Activated CD4-positive, alpha-beta T cell treated with anti-CD3 and anti-CD28 coated beads, Interleukin-2, amount 50 U/mL, for 24 hours (primary cell): Measurements from ENCODE around the gene ZBTB32.

Experiments used
- DNase-seq, 2 donors: peaks; one replicate each; pipeline ENCODE4 v3.0.0-alpha.2; 2020; ENCODE audit warnings: low read depth in 1 of 2, low spot score in 1 of 2

ZBTB32 gene

GRCh38 chr19:35750167-35750566, 45.8 kb downstream of the ZBTB32 start:
- no peak for DNase-seq

- no peak for DNase-seq
These were observed 47.7 kb downstream of the ZBTB32 start for GRCh38 chr19:35751839-35752745.

- no peak for DNase-seq
These were observed 48.5 kb downstream of the ZBTB32 start for GRCh38 chr19:35752746-35753350.

GRCh38 chr19:35753634-35754369, 49.4 kb downstream of the ZBTB32 start:
- no peak for DNase-seq

- no peak for DNase-seq
These were observed 50.2 kb downstream of the ZBTB32 start for GRCh38 chr19:35754370-35755130.

GRCh38 chr19:35755131-35755549, 50.8 kb downstream of the ZBTB32 start:
- no peak for DNase-seq

GRCh38 chr19:35755550-35756376, 51.4 kb downstream of the ZBTB32 start:
- DNase-seq = peak in 1 of 2 donors; percentile 31

GRCh38 chr19:35756377-35757230, 52.2 kb downstream of the ZBTB32 start, which contains the start of gene HSPB6:
HSPB6 (minus strand) TSS chr19:35757029; CDS start chr19:35757008, 21 bp downstream.
- no peak for DNase-seq

- no peak for DNase-seq
These were observed 52.9 kb downstream of the ZBTB32 start for GRCh38 chr19:35757231-35757748.

GRCh38 chr19:35757749-35758608, 53.6 kb downstream of the ZBTB32 start, which contains the start of gene PROSER3:
PROSER3 (plus strand) TSS chr19:35758176; CDS start chr19:35758216, 40 bp downstream.
- DNase-seq = peak; percentile 94 to 98

GRCh38 chr19:35759697-35760096, 55.3 kb downstream of the ZBTB32 start:
- no peak for DNase-seq

- no peak for DNase-seq
These were observed 56.5 kb downstream of the ZBTB32 start for GRCh38 chr19:35760711-35761349.

GRCh38 chr19:35764432-35765315, 60.3 kb downstream of the ZBTB32 start:
- DNase-seq = no peak
